ENCODE measurements around the gene PDE4D. TPM values are rescaled to one million over a fixed set of nuclear protein-coding genes. Genes with fewer than 3 reads are reported as not detected.

The PDE4D gene
- total RNA-seq, 1 experiment from 2014 or later = 2.4 TPM

DNA sequence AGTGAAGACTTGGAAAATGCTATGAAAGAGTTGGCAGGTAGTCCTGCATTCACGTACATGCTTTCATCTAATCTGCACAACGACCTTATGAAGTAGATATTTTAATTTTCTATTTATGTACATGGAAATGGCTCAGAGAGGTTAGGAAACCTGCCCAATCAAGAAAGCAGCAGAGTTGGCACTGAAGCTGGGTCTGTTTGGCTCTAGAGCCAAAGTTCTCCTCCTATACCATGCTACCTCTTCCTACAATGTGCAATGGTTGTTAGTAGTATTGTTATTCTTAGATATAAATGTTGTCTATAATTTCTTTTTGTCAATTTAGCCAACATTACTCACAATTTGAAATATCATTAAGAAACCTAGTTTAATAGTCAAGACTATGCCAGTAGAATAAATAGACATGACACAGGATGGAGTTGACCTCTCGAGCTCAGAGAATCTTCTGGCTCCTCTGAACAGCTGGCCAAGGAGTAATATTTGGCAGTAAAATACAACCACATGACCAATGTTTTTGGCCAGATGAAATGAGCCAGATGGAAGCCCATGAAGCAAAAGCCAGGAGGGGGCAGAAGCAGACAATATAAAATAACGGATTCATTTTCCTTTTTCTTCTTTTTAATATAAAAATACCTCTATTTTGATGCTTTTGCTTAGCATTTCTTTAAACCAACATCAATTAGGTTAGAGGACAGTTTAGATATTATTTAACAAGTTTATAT, 542.3 kb downstream of the PDE4D start:
- Histone ChIP-seq H3K27me3 (ENCODE audit: control insufficient read depth, insufficient read depth, low read length) (no peaks in the 10 kb centered on the region), H3K4me1 (ENCODE audit: control insufficient read depth, insufficient read depth, low read length) (no peaks in the 10 kb centered on the region), H3K36me3 (ENCODE audit: control insufficient read depth, insufficient read depth, low read length) (no peaks in the 10 kb centered on the region), H3K4me3 (ENCODE audit: low read depth in 2 of 2, low read length in 2 of 2) (no peak overlapping the region), H3K27ac (ENCODE audit: low read length) (no peak overlapping the region), H3K9me3 (ENCODE audit: control insufficient read depth, insufficient read depth, low read depth, low read length) (no peaks in the 10 kb centered on the region)
- intact Hi-C loops (cut with micrococcal nuclease; ENCODE audit: unreplicated experiment) = no loop called here
- DNase-seq (ENCODE audit: low read depth, low spot score) (no peak), ATAC-seq (no peak)
- in situ Hi-C loops (cut with HindIII; ENCODE audit: low pct_unique_long_range_greater_than_20kb, low sequenced_read_pairs) = no loop called here
- ChIA-PET POLR2A (no interaction called here), CTCF (no interaction called here)
- no peak for TF ChIP-seq POLR2AphosphoS5 (IDR thresholded peaks at IDR 0.05; ENCODE audit: low read depth, low read length)
- TF ChIP-seq TCF7L2 (IDR thresholded peaks at IDR 0.05; ENCODE audit: low read depth, low read length) = no peak
- no peak for TF ChIP-seq SIN3A (IDR thresholded peaks at IDR 0.05; ENCODE audit: borderline replicate concordance, insufficient read depth, low read depth, low read length)
- TF ChIP-seq, protein P1, sequence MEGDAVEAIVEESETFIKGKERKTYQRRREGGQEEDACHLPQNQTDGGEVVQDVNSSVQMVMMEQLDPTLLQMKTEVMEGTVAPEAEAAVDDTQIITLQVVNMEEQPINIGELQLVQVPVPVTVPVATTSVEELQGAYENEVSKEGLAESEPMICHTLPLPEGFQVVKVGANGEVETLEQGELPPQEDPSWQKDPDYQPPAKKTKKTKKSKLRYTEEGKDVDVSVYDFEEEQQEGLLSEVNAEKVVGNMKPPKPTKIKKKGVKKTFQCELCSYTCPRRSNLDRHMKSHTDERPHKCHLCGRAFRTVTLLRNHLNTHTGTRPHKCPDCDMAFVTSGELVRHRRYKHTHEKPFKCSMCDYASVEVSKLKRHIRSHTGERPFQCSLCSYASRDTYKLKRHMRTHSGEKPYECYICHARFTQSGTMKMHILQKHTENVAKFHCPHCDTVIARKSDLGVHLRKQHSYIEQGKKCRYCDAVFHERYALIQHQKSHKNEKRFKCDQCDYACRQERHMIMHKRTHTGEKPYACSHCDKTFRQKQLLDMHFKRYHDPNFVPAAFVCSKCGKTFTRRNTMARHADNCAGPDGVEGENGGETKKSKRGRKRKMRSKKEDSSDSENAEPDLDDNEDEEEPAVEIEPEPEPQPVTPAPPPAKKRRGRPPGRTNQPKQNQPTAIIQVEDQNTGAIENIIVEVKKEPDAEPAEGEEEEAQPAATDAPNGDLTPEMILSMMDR (IDR thresholded peaks at IDR 0.05) = no peak
- TF ChIP-seq, protein P2, sequence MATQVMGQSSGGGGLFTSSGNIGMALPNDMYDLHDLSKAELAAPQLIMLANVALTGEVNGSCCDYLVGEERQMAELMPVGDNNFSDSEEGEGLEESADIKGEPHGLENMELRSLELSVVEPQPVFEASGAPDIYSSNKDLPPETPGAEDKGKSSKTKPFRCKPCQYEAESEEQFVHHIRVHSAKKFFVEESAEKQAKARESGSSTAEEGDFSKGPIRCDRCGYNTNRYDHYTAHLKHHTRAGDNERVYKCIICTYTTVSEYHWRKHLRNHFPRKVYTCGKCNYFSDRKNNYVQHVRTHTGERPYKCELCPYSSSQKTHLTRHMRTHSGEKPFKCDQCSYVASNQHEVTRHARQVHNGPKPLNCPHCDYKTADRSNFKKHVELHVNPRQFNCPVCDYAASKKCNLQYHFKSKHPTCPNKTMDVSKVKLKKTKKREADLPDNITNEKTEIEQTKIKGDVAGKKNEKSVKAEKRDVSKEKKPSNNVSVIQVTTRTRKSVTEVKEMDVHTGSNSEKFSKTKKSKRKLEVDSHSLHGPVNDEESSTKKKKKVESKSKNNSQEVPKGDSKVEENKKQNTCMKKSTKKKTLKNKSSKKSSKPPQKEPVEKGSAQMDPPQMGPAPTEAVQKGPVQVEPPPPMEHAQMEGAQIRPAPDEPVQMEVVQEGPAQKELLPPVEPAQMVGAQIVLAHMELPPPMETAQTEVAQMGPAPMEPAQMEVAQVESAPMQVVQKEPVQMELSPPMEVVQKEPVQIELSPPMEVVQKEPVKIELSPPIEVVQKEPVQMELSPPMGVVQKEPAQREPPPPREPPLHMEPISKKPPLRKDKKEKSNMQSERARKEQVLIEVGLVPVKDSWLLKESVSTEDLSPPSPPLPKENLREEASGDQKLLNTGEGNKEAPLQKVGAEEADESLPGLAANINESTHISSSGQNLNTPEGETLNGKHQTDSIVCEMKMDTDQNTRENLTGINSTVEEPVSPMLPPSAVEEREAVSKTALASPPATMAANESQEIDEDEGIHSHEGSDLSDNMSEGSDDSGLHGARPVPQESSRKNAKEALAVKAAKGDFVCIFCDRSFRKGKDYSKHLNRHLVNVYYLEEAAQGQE (IDR thresholded peaks at IDR 0.05; ENCODE audit: insufficient read depth in 1 of 2, low read depth in 2 of 2, low read length in 1 of 2) = no peak
- no TSS peak for BruUV-seq (replicated peaks)

DNA sequence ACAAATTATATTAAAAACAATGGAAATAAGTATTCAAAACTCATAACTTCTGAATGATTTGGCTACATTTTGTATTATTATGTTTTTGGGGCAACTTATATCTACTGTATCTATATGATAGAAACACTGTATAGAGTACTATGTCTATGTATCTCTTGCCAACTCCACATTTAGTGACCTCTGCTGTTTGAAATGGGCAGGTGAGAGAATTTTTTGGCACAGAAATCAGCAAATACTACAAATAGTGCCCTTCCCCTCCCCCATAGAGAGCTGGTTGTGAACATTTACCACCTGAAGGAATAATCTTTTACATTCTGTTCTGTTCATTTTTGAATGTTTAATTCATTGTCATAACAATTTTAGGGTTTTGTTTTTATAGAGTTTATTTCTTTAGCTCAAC, 545.3 kb downstream of the PDE4D start:
- DNase-seq (ENCODE audit: low read depth, low spot score) = no peak
- ChIA-PET POLR2A (no interaction called here), CTCF (interaction anchor here (0.6 to 0.8 kb wide), 4 partner anchors 8 to 130 kb away, joined by 5 to 7 read pairs (median 6); no protein-coding TSS in a partner anchor)
- H3K9me3 ChIP-seq (ENCODE audit: control insufficient read depth, insufficient read depth, low read depth, low read length) = no peaks in the 10 kb centered on the region
- no peak overlapping the region for H3K4me3 ChIP-seq (ENCODE audit: low read depth in 2 of 2, low read length in 2 of 2)
- no TSS peak for BruUV-seq (replicated peaks)
- no peak for ATAC-seq
- no peaks in the 10 kb centered on the region for H3K36me3 ChIP-seq (ENCODE audit: control insufficient read depth, insufficient read depth, low read length)
- intact Hi-C loops (cut with micrococcal nuclease; ENCODE audit: unreplicated experiment) (no loop called here), in situ Hi-C loops (cut with HindIII; ENCODE audit: low pct_unique_long_range_greater_than_20kb, low sequenced_read_pairs) (no loop called here)
- TF ChIP-seq, protein P1 (IDR thresholded peaks at IDR 0.05) = peak; percentile 16; the same call in 1 of the 2 replicates
- TF ChIP-seq, protein P2 (IDR thresholded peaks at IDR 0.05; ENCODE audit: insufficient read depth in 1 of 2, low read depth in 2 of 2, low read length in 1 of 2) = no peak
- no peaks in the 10 kb centered on the region for H3K27me3 ChIP-seq (ENCODE audit: control insufficient read depth, insufficient read depth, low read length)
- no peak overlapping the region for H3K27ac ChIP-seq (ENCODE audit: low read length)
- no peaks in the 10 kb centered on the region for H3K4me1 ChIP-seq (ENCODE audit: control insufficient read depth, insufficient read depth, low read length)
